Kidney (tissue), 14 donors: Measurements from ENCODE around the gene CELSR3. TPM values are rescaled to one million over a fixed set of nuclear protein-coding genes. Genes with fewer than 3 reads are reported as not detected.

ENCODE experiments used
- DNase-seq, 5 donors: peaks; one replicate each; pipeline ENCODE4 v3.0.0-alpha.2; 2013 to 2020
- FAIRE-seq: peaks from 2 replicates; lab custom pipeline; 2012; peaks lifted over from hg19 to GRCh38; lab: Jason Lieb, UNC
- H3K27ac ChIP-seq, 2 donors: one replicate each; pipeline ENCODE4 v1.7.0; 2013; ENCODE audit warnings: low read depth in 2 of 2, low read length in 2 of 2, inconsistent platforms in 1 of 2
- H3K27me3 ChIP-seq: one replicate; pipeline ENCODE4 v1.7.1; 2013; ENCODE audit warnings: low read length, inconsistent platforms; ENCODE audit not compliant: control insufficient read depth, insufficient read depth
- H3K36me3 ChIP-seq, 3 donors: one replicate each; pipeline versions ENCODE4 v1.7.0 to v1.7.1; 2013; ENCODE audit warnings: low read length in 3 of 3, control low read depth in 1 of 3, inconsistent platforms in 1 of 3; ENCODE audit not compliant: insufficient read depth in 3 of 3, control insufficient read depth in 2 of 3
- H3K4me1 ChIP-seq, 3 donors: one replicate each; pipeline versions ENCODE4 v1.7.0 to v1.7.1; 2013; ENCODE audit warnings: low read length in 3 of 3, inconsistent platforms in 1 of 3, low read depth in 1 of 3; ENCODE audit not compliant: control insufficient read depth in 2 of 3, insufficient read depth in 2 of 3
- H3K4me3 ChIP-seq, 3 donors: one replicate each; pipeline versions ENCODE4 v1.7.0 to v1.8.1; 2013; ENCODE audit warnings: low read length in 3 of 3, control low read depth in 1 of 3, inconsistent platforms in 1 of 3
- H3K9ac ChIP-seq, 3 donors: one replicate each; pipeline versions ENCODE4 v1.7.0 to v1.7.1; 2013; ENCODE audit warnings: low read length in 3 of 3, control low read depth in 1 of 3, inconsistent platforms in 1 of 3
- H3K9me3 ChIP-seq, 3 donors: one replicate each; pipeline versions ENCODE4 v1.7.0 to v1.7.1; 2013; ENCODE audit warnings: low read length in 3 of 3, control low read depth in 1 of 3, inconsistent platforms in 1 of 3; ENCODE audit not compliant: control insufficient read depth in 2 of 3, insufficient read depth in 1 of 3
- CTCF ChIP-seq: IDR thresholded peaks from 3 replicates; pipeline ENCODE4 v1.5.1; 2012; ENCODE audit warnings: mild to moderate bottlenecking, moderate library complexity, borderline replicate concordance; ENCODE audit not compliant: insufficient read depth; ENCODE audit errors: extremely low read depth
- intact Hi-C: fragments of 100-400 bp; cut with DNase I; formaldehyde crosslinking; loops from one replicate; pipeline ENCODE4 v1.11.1; 2022
- polyA plus RNA-seq: library from polyadenylated mRNA; stranded (reverse); fragments of 350-450 nt; fragmentation: Illumina TruSeq; extraction: RNeasy Lipid Tissue Mini Kit (QIAGEN cat#74804); gene quantifications from one replicate; pipeline ENCODE4 v1.2.3, GENCODE V29; 2014; ENCODE audit warnings: low read depth, low replicate concordance; ENCODE audit not compliant: insufficient read depth
- total RNA-seq: library from RNA; stranded (reverse); fragmentation: NEBNext Ultra II Directional; extraction: Animal tissue kit (Norgen Biotek cat#: 25700); gene quantifications from one replicate; pipeline ENCODE4 v1.2.1, GENCODE V29; 2021
- donor health status: control.
- donor health status: control.
- donor health status: control.
- donor health status: control.
- donor health status: control.
- donor health status: DM: yes; HTN: yes; CAD: no.
- donor health status: Normal renal cell carcinoma (clear cell type).

CELSR3 gene
- total and polyA plus RNA-seq, 2 donors from 2014 or later: 0.17 to 2.0 TPM

GRCh38 chr3:48690846-48691458 lies 28.3 kb upstream of the CELSR3 start:
- TF ChIP-seq CTCF: no peak
- Histone ChIP-seq H3K4me3 (no peak overlapping the region), H3K27me3 (no peaks in the 10 kb centered on the region), H3K4me1 (peaks cover 0 to 13% (median 7%) of the 10 kb centered on the region in 3 donors), H3K9ac (no peak overlapping the region), H3K36me3 (peaks cover 25 to 58% (median 39%) of the 10 kb centered on the region in 3 donors), H3K27ac (no peak overlapping the region), H3K9me3 (no peaks in the 10 kb centered on the region)
- intact Hi-C loops: no loop called here
- FAIRE-seq: no peak
- DNase-seq: no peak

GRCh38 chr3:48689384-48689783 lies 26.7 kb upstream of the CELSR3 start:
- no peak for TF ChIP-seq CTCF
- DNase-seq (no peak), FAIRE-seq (no peak)
- Histone ChIP-seq H3K27me3 (no peaks in the 10 kb centered on the region), H3K36me3 (peaks cover 25 to 58% (median 36%) of the 10 kb centered on the region in 3 donors), H3K9ac (no peak overlapping the region), H3K4me1 (peaks cover 0 to 10% (median 9%) of the 10 kb centered on the region in 3 donors), H3K27ac (no peak overlapping the region), H3K4me3 (no peak overlapping the region), H3K9me3 (no peaks in the 10 kb centered on the region)
- intact Hi-C loops: no loop called here

GRCh38 chr3:48688737-48689075 lies 26.0 kb upstream of the CELSR3 start:
- no peak overlapping the region for H3K9ac ChIP-seq
- intact Hi-C loops: no loop called here
- peaks cover 0 to 15% (median 13%) of the 10 kb centered on the region in 3 donors for H3K4me1 ChIP-seq
- no peak for DNase-seq
- no peak for FAIRE-seq
- no peak overlapping the region for H3K4me3 ChIP-seq
- no peak overlapping the region for H3K27ac ChIP-seq
- H3K36me3 ChIP-seq: peaks cover 25 to 52% (median 36%) of the 10 kb centered on the region in 3 donors
- H3K9me3 ChIP-seq: no peaks in the 10 kb centered on the region
- H3K27me3 ChIP-seq: no peaks in the 10 kb centered on the region
- no peak for TF ChIP-seq CTCF
